ENCODE data around the gene IFT80. TPM values are rescaled to one million over a fixed set of nuclear protein-coding genes. Genes with fewer than 3 reads are reported as not detected.
A peak's percentile ranks its signal among the peaks of the same experiment; 100 is the strongest.
"Not testable (repeated sequence)": the region's sequence is repeated elsewhere in the genome, so short reads cannot be mapped to it uniquely, and the experiment has no call there.

The IFT80 gene
- total and polyA plus RNA-seq, 5 experiments from 2014 or later, result 4.8 to 34.9 (median 8.4) TPM

GRCh38 chr3:160373655-160374054 lies 25.4 kb downstream of the IFT80 start:
- ATAC-seq (no peak), DNase-seq (no peak)
- peaks cover 0 to 44% (median 26%) of the 10 kb centered on the region in 3 donors for H3K36me3 Mint-ChIP-seq
- no peaks in the 10 kb centered on the region for H3K9me3 Mint-ChIP-seq
- no peak overlapping the region for H3K4me3 Mint-ChIP-seq
- H3K4me1 Mint-ChIP-seq, result peaks cover 6 to 22% (median 19%) of the 10 kb centered on the region in 4 donors
- POLR2A ChIA-PET, result no interaction called here
- H3K27me3 Mint-ChIP-seq, result no peaks in the 10 kb centered on the region
- H3K27ac Mint-ChIP-seq, result peak overlapping the region in 2 of 10 donors; percentile 19 to 49

GRCh38 chr3:160372780-160373179 lies 26.2 kb downstream of the IFT80 start:
- DNase-seq (no peak), ATAC-seq (no peak)
- no peak overlapping the region for H3K27ac Mint-ChIP-seq
- no peak overlapping the region for H3K4me3 Mint-ChIP-seq
- H3K36me3 Mint-ChIP-seq, result peaks cover 0 to 44% (median 27%) of the 10 kb centered on the region in 3 donors
- POLR2A ChIA-PET, result no interaction called here
- no peaks in the 10 kb centered on the region for H3K9me3 Mint-ChIP-seq
- peaks cover 8 to 30% (median 24%) of the 10 kb centered on the region in 4 donors for H3K4me1 Mint-ChIP-seq
- H3K27me3 Mint-ChIP-seq, result no peaks in the 10 kb centered on the region

GRCh38 chr3:160370987-160371857 lies 27.8 kb downstream of the IFT80 start:
- H3K9me3 Mint-ChIP-seq, result no peaks in the 10 kb centered on the region
- peaks cover 5 to 40% (median 30%) of the 10 kb centered on the region in 3 donors for H3K36me3 Mint-ChIP-seq
- peaks cover 8 to 32% (median 24%) of the 10 kb centered on the region in 4 donors for H3K4me1 Mint-ChIP-seq
- peak overlapping the region in 1 of 10 donors; percentile 16 for H3K4me3 Mint-ChIP-seq
- POLR2A ChIA-PET, result no interaction called here
- H3K27me3 Mint-ChIP-seq, result no peaks in the 10 kb centered on the region
- peak overlapping the region in 6 of 10 donors; percentile 6 to 88 (median 40) for H3K27ac Mint-ChIP-seq
- no peak for DNase-seq
- no peak for ATAC-seq

GRCh38 chr3:160369784-160370183 lies 29.2 kb downstream of the IFT80 start:
- ATAC-seq (peak; percentile 39 to 50), DNase-seq (peak in 2 of 10 donors; percentile 7 to 14)
- Mint-ChIP-seq H3K36me3 (peaks cover 5 to 41% (median 38%) of the 10 kb centered on the region in 3 donors), H3K4me1 (peaks cover 8 to 32% (median 24%) of the 10 kb centered on the region in 4 donors), H3K27ac (peak overlapping the region in 7 of 10 donors; percentile 4 to 82 (median 56)), H3K4me3 (peak overlapping the region in 9 of 10 donors; percentile 2 to 64 (median 44)), H3K9me3 (no peaks in the 10 kb centered on the region), H3K27me3 (no peaks in the 10 kb centered on the region)
- POLR2A ChIA-PET, result no interaction called here

- Mint-ChIP-seq H3K27me3 (no peaks in the 10 kb centered on the region), H3K36me3 (peaks cover 5 to 36% (median 33%) of the 10 kb centered on the region in 3 donors), H3K9me3 (no peaks in the 10 kb centered on the region), H3K27ac (peak overlapping the region in 1 of 10 donors; percentile 38), H3K4me3 (peak overlapping the region in 1 of 10 donors; percentile 35), H3K4me1 (peaks cover 8 to 32% (median 24%) of the 10 kb centered on the region in 4 donors)
- ATAC-seq (peak; percentile 52 to 89), DNase-seq (peak in 3 of 10 donors; percentile 7 to 42 (median 37))
- POLR2A ChIA-PET, result interaction anchor here (1.1 kb wide), 1 partner anchor 31 kb away, joined by 4 read pairs; no protein-coding TSS in a partner anchor
These were observed 30.2 kb downstream of the IFT80 start for GRCh38 chr3:160368804-160369203.

- H3K27ac Mint-ChIP-seq, result no peak overlapping the region
- H3K27me3 Mint-ChIP-seq, result no peaks in the 10 kb centered on the region
- H3K36me3 Mint-ChIP-seq, result peaks cover 14 to 41% (median 40%) of the 10 kb centered on the region in 3 donors
- no peak overlapping the region for H3K4me3 Mint-ChIP-seq
- H3K9me3 Mint-ChIP-seq, result no peaks in the 10 kb centered on the region
- POLR2A ChIA-PET, result no interaction called here
- peaks cover 12 to 34% (median 25%) of the 10 kb centered on the region in 4 donors for H3K4me1 Mint-ChIP-seq
- ATAC-seq (no peak), DNase-seq (no peak)
These were observed 33.0 kb downstream of the IFT80 start for GRCh38 chr3:160365869-160366522.

- DNase-seq, H3K27me3 Mint-ChIP-seq, POLR2A ChIA-PET, H3K9me3 Mint-ChIP-seq, ATAC-seq, H3K27ac Mint-ChIP-seq, H3K4me3 Mint-ChIP-seq: not testable (repeated sequence)
- Mint-ChIP-seq H3K36me3 (peaks cover 14 to 57% (median 54%) of the 10 kb centered on the region in 3 donors), H3K4me1 (peaks cover 0 to 14% (median 5%) of the 10 kb centered on the region in 4 donors)
These were observed 36.1 kb downstream of the IFT80 start for GRCh38 chr3:160362896-160363295.

GRCh38 chr3:160355826-160356225 lies 43.2 kb downstream of the IFT80 start:
- POLR2A ChIA-PET, result no interaction called here
- DNase-seq, result no peak
- peak overlapping the region in 1 of 10 donors; percentile 22 for H3K27ac Mint-ChIP-seq
- no peak overlapping the region for H3K4me3 Mint-ChIP-seq
- H3K9me3 Mint-ChIP-seq, result no peaks in the 10 kb centered on the region
- H3K27me3 Mint-ChIP-seq, result no peaks in the 10 kb centered on the region
- H3K4me1 Mint-ChIP-seq, result peaks cover 0 to under 1% (median 0%) of the 10 kb centered on the region in 4 donors
- H3K36me3 Mint-ChIP-seq, result peaks cover 8 to 55% (median 26%) of the 10 kb centered on the region in 3 donors
- no peak for ATAC-seq

GRCh38 chr3:160346511-160346910 lies 52.5 kb downstream of the IFT80 start:
- ATAC-seq (no peak), DNase-seq (no peak)
- H3K27me3 Mint-ChIP-seq, result no peaks in the 10 kb centered on the region
- no peaks in the 10 kb centered on the region for H3K4me1 Mint-ChIP-seq
- H3K27ac Mint-ChIP-seq, result no peak overlapping the region
- POLR2A ChIA-PET, result no interaction called here
- H3K36me3 Mint-ChIP-seq, result peaks cover 5 to 30% (median 7%) of the 10 kb centered on the region in 3 donors
- no peak overlapping the region for H3K4me3 Mint-ChIP-seq
- no peaks in the 10 kb centered on the region for H3K9me3 Mint-ChIP-seq

GRCh38 chr3:160343132-160343531 lies 55.9 kb downstream of the IFT80 start:
- Mint-ChIP-seq H3K4me3 (no peak overlapping the region), H3K27me3 (no peaks in the 10 kb centered on the region), H3K4me1 (no peaks in the 10 kb centered on the region), H3K9me3 (peaks cover 0 to 3% (median 0%) of the 10 kb centered on the region in 9 donors), H3K36me3 (peaks cover 12 to 16% (median 14%) of the 10 kb centered on the region in 3 donors), H3K27ac (no peak overlapping the region)
- POLR2A ChIA-PET, result no interaction called here
- DNase-seq (peak in 1 of 10 donors; percentile 0), ATAC-seq (no peak)

GRCh38 chr3:160340351-160340750 lies 58.7 kb downstream of the IFT80 start:
- POLR2A ChIA-PET, result no interaction called here
- H3K27me3 Mint-ChIP-seq, result no peaks in the 10 kb centered on the region
- H3K27ac Mint-ChIP-seq, result no peak overlapping the region
- ATAC-seq (no peak), DNase-seq (no peak)
- H3K4me1 Mint-ChIP-seq, result no peaks in the 10 kb centered on the region
- no peak overlapping the region for H3K4me3 Mint-ChIP-seq
- peaks cover 12 to 21% (median 12%) of the 10 kb centered on the region in 3 donors for H3K36me3 Mint-ChIP-seq
- peaks cover 0 to 6% (median 4%) of the 10 kb centered on the region in 9 donors for H3K9me3 Mint-ChIP-seq

- POLR2A ChIA-PET, result no interaction called here
- DNase-seq (no peak), ATAC-seq (no peak)
- H3K27ac Mint-ChIP-seq, result no peak overlapping the region
- peaks cover 10 to 18% (median 11%) of the 10 kb centered on the region in 3 donors for H3K36me3 Mint-ChIP-seq
- H3K4me3 Mint-ChIP-seq, result no peak overlapping the region
- peaks cover 0 to 5% (median 0%) of the 10 kb centered on the region in 4 donors for H3K4me1 Mint-ChIP-seq
- H3K27me3 Mint-ChIP-seq, result no peaks in the 10 kb centered on the region
- peaks cover 0 to 9% (median 0%) of the 10 kb centered on the region in 9 donors for H3K9me3 Mint-ChIP-seq
These were observed 67.7 kb downstream of the IFT80 start for GRCh38 chr3:160331127-160331937.
